B cell (primary cell): Measurements from ENCODE around the gene RNF19B. TPM values are rescaled to one million over a fixed set of nuclear protein-coding genes. Genes with fewer than 3 reads are reported as not detected.

Experiments
- ATAC-seq: fragments of 200-7000 bp; cut with Tn5 transposase; one replicate; pipeline ENCODE4 v1.10.0; 2021; ENCODE audit warnings: low read depth, mild to moderate bottlenecking, moderate number of reproducible peaks, moderate library complexity
- CTCF ChIA-PET: fragments of 350-600 bp; sonication (Branson Sonifier 250); formaldehyde crosslinking; loops from one replicate; lab custom pipeline; 2021; ENCODE audit warnings: antibody characterized with exemption, inconsistent platforms; lab: Charles Lee
- POLR2A ChIA-PET: fragments of 350-600 bp; sonication (Branson Sonifier 250); formaldehyde crosslinking; loops from one replicate; lab custom pipeline; 2021; ENCODE audit warnings: antibody characterized with exemption; lab: Charles Lee
- DNase-seq: peaks from one replicate; pipeline ENCODE4 v3.0.0; 2013
- H2AFZ ChIP-seq: 2 replicates; pipeline ENCODE4 v1.6.1; 2012; ENCODE audit warnings: mild to moderate bottlenecking, low read depth, low read length; ENCODE audit not compliant: insufficient read depth, poor library complexity, severe bottlenecking
- H3K27ac ChIP-seq, 2 donors: 1 replicate in 1 of 2; 2 replicates in 1 of 2; pipeline ENCODE4 v1.5.1; 2012 to 2013; ENCODE audit warnings: low read length in 2 of 2, mild to moderate bottlenecking in 2 of 2, moderate library complexity in 1 of 2
- H3K27me3 ChIP-seq, 4 experiments: fragments of 200-600 bp in 1 of 4; sonication (generic) in 1 of 4; replicated peaks in 1 of 4; 1 replicate in 2 of 4; 2 replicates in 2 of 4; pipeline versions ENCODE4 v1.6.1 to v1.7.0; 2013 to 2016; ENCODE audit warnings: low read length in 3 of 4, mild to moderate bottlenecking in 2 of 4, mixed read lengths in 1 of 4, moderate library complexity in 1 of 4; ENCODE audit not compliant: insufficient read depth in 4 of 4, control insufficient read depth in 3 of 4; ENCODE audit errors: control extremely low read depth in 1 of 4
- H3K36me3 ChIP-seq, 2 experiments: replicated peaks in 1 of 2; 1 replicate in 1 of 2; 2 replicates in 1 of 2; pipeline versions ENCODE4 v1.6.1 to v1.7.1; 2013; ENCODE audit warnings: low read length in 1 of 2; ENCODE audit not compliant: insufficient read depth in 2 of 2, control insufficient read depth in 1 of 2; ENCODE audit errors: control extremely low read depth in 1 of 2, extremely low read depth in 1 of 2
- H3K4me1 ChIP-seq, 2 donors: fragments of 200-600 bp in 1 of 2; sonication (generic) in 1 of 2; 1 replicate in 1 of 2; 2 replicates in 1 of 2; pipeline versions ENCODE4 v1.5.1 to v1.6.1; 2013 to 2017; ENCODE audit warnings: low read length in 2 of 2; ENCODE audit not compliant: control insufficient read depth in 2 of 2, insufficient read depth in 2 of 2
- H3K4me2 ChIP-seq: replicated peaks from 2 replicates; pipeline ENCODE3; 2012; ENCODE audit warnings: mild to moderate bottlenecking, low read depth, low read length; ENCODE audit not compliant: poor library complexity, severe bottlenecking
- H3K4me3 ChIP-seq, 5 experiments: fragments of 200-600 bp in 1 of 5; sonication (generic) in 1 of 5; 1 replicate in 3 of 5; 2 replicates in 2 of 5; pipeline versions ENCODE4 v1.5.1 to v1.7.0; 2011 to 2016; ENCODE audit warnings: low read length in 4 of 5, mild to moderate bottlenecking in 4 of 5, low read depth in 2 of 5, control low read depth in 1 of 5, moderate library complexity in 1 of 5; ENCODE audit not compliant: insufficient read depth in 1 of 5; ENCODE audit errors: control extremely low read depth in 1 of 5, extremely low read depth in 1 of 5
- H3K79me2 ChIP-seq: fragments of 200-600 bp; sonication (generic); one replicate; pipeline ENCODE4 v1.6.0; 2016; ENCODE audit warnings: low read length; ENCODE audit not compliant: control insufficient read depth, insufficient read depth
- H3K9ac ChIP-seq: fragments of 200-600 bp; sonication (generic); 2 replicates; pipeline ENCODE4 v1.6.1; 2017; ENCODE audit warnings: mild to moderate bottlenecking, low read length, moderate library complexity
- H3K9me3 ChIP-seq, 3 donors: one replicate each; pipeline versions ENCODE4 v1.6.1 to v1.7.1; 2013; ENCODE audit warnings: low read length in 2 of 3; ENCODE audit not compliant: control insufficient read depth in 2 of 3, insufficient read depth in 1 of 3; ENCODE audit errors: control extremely low read depth in 1 of 3
- H4K20me1 ChIP-seq: 2 replicates; pipeline ENCODE4 v1.6.0; 2012; ENCODE audit warnings: mild to moderate bottlenecking, low read length; ENCODE audit not compliant: insufficient read depth, control insufficient read depth, poor library complexity, severe bottlenecking
- H3K27ac Mint-ChIP-seq: one replicate; pipeline ENCODE4 v1.8.0; 2021; ENCODE audit warnings: mixed read lengths
- H3K27me3 Mint-ChIP-seq: one replicate; pipeline ENCODE4 v1.8.0; 2021; ENCODE audit warnings: mixed read lengths
- H3K4me1 Mint-ChIP-seq: one replicate; pipeline ENCODE4 v1.8.0; 2021; ENCODE audit warnings: mixed read lengths
- H3K4me3 Mint-ChIP-seq: one replicate; pipeline ENCODE4 v1.8.0; 2021; ENCODE audit warnings: mixed read lengths
- H3K9me3 Mint-ChIP-seq: one replicate; pipeline ENCODE4 v1.8.0; 2022; ENCODE audit warnings: mixed read lengths; ENCODE audit not compliant: insufficient read depth
- CTCF ChIP-seq: fragments of 200-600 bp; IDR thresholded peaks from one replicate; pipeline ENCODE4 v1.8.0; 2022; ENCODE audit warnings: antibody characterized with exemption, mild to moderate bottlenecking
- EZH2 ChIP-seq: IDR thresholded peaks from 2 replicates; pipeline ENCODE4 v1.6.1; 2012; ENCODE audit warnings: borderline replicate concordance, low read depth, mild to moderate bottlenecking, moderate library complexity, low read length; ENCODE audit not compliant: insufficient read depth, poor library complexity, severe bottlenecking
- WGBS: methylation state at CpG from one replicate; pipeline ENCODE4 v1.1.5; 2013; ENCODE audit warnings: missing lambda C conversion rate; ENCODE audit not compliant: insufficient coverage; 5-methylcytosine and 5-hydroxymethylcytosine counted together
- intact Hi-C: fragments of 100-400 bp; cut with micrococcal nuclease; formaldehyde crosslinking; loops from one replicate; pipeline ENCODE4 v1.10.0; 2022
- polyA plus RNA-seq: library from polyadenylated mRNA; depleted of rRNA; stranded (reverse); fragments of >200 nt; gene quantifications from 2 replicates; pipeline ENCODE4 v1.2.3, GENCODE V29; 2012
- total RNA-seq, 2 donors: library from RNA; stranded (reverse); fragments of 120-200 nt in 1 of 2; gene quantifications; 1 replicate in 1 of 2; 2 replicates in 1 of 2; pipeline versions ENCODE4 v1.2.3 to v1.2.4, GENCODE V29; 2013 to 2022

RNF19B gene
- total and polyA plus RNA-seq, 2 donors (not counting 1 experiment from before 2014, with no cell fraction given), result 29.9 to 40.3 TPM

GRCh38 chr1:32918179-32918578 is 46.4 kb downstream of the RNF19B start:
- no CpG with 5 or more reads among the region's 1 CpG for whole genome bisulfite sequencing
- Histone ChIP-seq H3K9ac (no peak overlapping the region), H3K27me3 (peaks cover 0 to 49% (median 16%) of the 10 kb centered on the region in 4 experiments), H3K4me2 (no peak overlapping the region), H3K36me3 (no peaks in the 10 kb centered on the region), H3K4me3 (no peak overlapping the region), H2AFZ (no peak overlapping the region), H4K20me1 (no peaks in the 10 kb centered on the region), H3K4me1 (no peaks in the 10 kb centered on the region), H3K27ac (no peak overlapping the region), H3K9me3 (peaks cover 0 to 3% (median 0%) of the 10 kb centered on the region in 3 donors), H3K79me2 (no peaks in the 10 kb centered on the region)
- intact Hi-C loops, result no loop called here
- ChIA-PET POLR2A (interaction anchor here (0.7 kb wide), 1 partner anchor 25 kb away, joined by 3 read pairs; no protein-coding TSS in a partner anchor), CTCF (interaction anchor here (1.6 kb wide), 1 partner anchor 15 kb away, joined by 4 read pairs; no protein-coding TSS in a partner anchor)
- no peak overlapping the region for H3K27ac Mint-ChIP-seq
- H3K27me3 Mint-ChIP-seq, result peaks cover 54% of the 10 kb centered on the region
- H3K9me3 Mint-ChIP-seq, result no peaks in the 10 kb centered on the region
- no peak for ATAC-seq
- DNase-seq, result no peak
- no peak for TF ChIP-seq CTCF
- H3K4me1 Mint-ChIP-seq, result no peaks in the 10 kb centered on the region
- no peak overlapping the region for H3K4me3 Mint-ChIP-seq

- DNase-seq, result no peak
- TF ChIP-seq EZH2 (no peak), CTCF (no peak)
- H3K4me1 Mint-ChIP-seq, result no peaks in the 10 kb centered on the region
- no peak overlapping the region for H3K27ac Mint-ChIP-seq
- Histone ChIP-seq H3K9me3 (peaks cover 0 to 3% (median 0%) of the 10 kb centered on the region in 3 donors), H3K27ac (no peak overlapping the region), H3K27me3 (peaks cover 0 to 42% (median 12%) of the 10 kb centered on the region in 4 experiments), H3K9ac (no peak overlapping the region), H4K20me1 (no peaks in the 10 kb centered on the region), H3K4me3 (no peak overlapping the region), H3K79me2 (no peaks in the 10 kb centered on the region), H3K4me2 (no peak overlapping the region), H3K36me3 (no peaks in the 10 kb centered on the region), H2AFZ (no peak overlapping the region), H3K4me1 (no peaks in the 10 kb centered on the region)
- POLR2A ChIA-PET, result no interaction called here
- WGBS, result 0% methylated on average over 4 of the region's 7 CpGs
- intact Hi-C loops, result no loop called here
- no peaks in the 10 kb centered on the region for H3K9me3 Mint-ChIP-seq
- no peak overlapping the region for H3K4me3 Mint-ChIP-seq
- no peak for ATAC-seq
- CTCF ChIA-PET, result no interaction called here
- peaks cover 48% of the 10 kb centered on the region for H3K27me3 Mint-ChIP-seq
These were observed 47.1 kb downstream of the RNF19B start for GRCh38 chr1:32917521-32917920.
